WTC11 (cell line): ENCODE data around the gene COPE. TPM values are rescaled to one million over a fixed set of nuclear protein-coding genes. Genes with fewer than 3 reads are reported as not detected.

ENCODE experiments used
- ATAC-seq: fragments of 200-7000 bp; cut with Tn5 transposase; 2 replicates; pipeline ENCODE4 v1.10.0; 2021; ENCODE audit warnings: mild to moderate bottlenecking, moderate library complexity
- CTCF ChIA-PET: fragments of 300-600 bp; sonication (Branson Sonifier 250); formaldehyde crosslinking; loops from one replicate; lab custom pipeline; 2021; ENCODE audit warnings: antibody characterized with exemption; lab: Charles Lee
- POLR2A ChIA-PET: fragments of 350-600 bp; sonication (Branson Sonifier 250); formaldehyde crosslinking; loops from one replicate; lab custom pipeline; 2021; ENCODE audit warnings: antibody characterized with exemption; lab: Charles Lee
- DNase-seq: peaks from one replicate; pipeline ENCODE4 v3.0.0; 2021; ENCODE audit warnings: low spot score
- H3K27ac Mint-ChIP-seq: 2 replicates; pipeline ENCODE4 v1.8.0; 2021; ENCODE audit warnings: mixed read lengths
- H3K27me3 Mint-ChIP-seq: 2 replicates; pipeline ENCODE4 v1.8.0; 2021; ENCODE audit warnings: low read depth, mild to moderate bottlenecking, moderate library complexity, mixed read lengths
- H3K36me3 Mint-ChIP-seq: 2 replicates; pipeline ENCODE4 v1.8.0; 2021; ENCODE audit warnings: mixed read lengths
- H3K4me1 Mint-ChIP-seq: 2 replicates; pipeline ENCODE4 v1.8.0; 2022; ENCODE audit warnings: mixed read lengths
- H3K4me3 Mint-ChIP-seq: 2 replicates; pipeline ENCODE4 v1.8.0; 2021; ENCODE audit warnings: mild to moderate bottlenecking, moderate library complexity, mixed read lengths
- H3K9me3 Mint-ChIP-seq: 2 replicates; pipeline ENCODE4 v1.8.0; 2021; ENCODE audit warnings: mixed read lengths
- ATF2 ChIP-seq: sonication (generic); formaldehyde crosslinking; IDR thresholded peaks from 2 replicates; pipeline ENCODE4 v1.8.1; 2022; ENCODE audit warnings: low read depth, missing genetic modification reagents, borderline replicate concordance
- CBFB ChIP-seq: sonication (generic); formaldehyde crosslinking; IDR thresholded peaks from 2 replicates; pipeline ENCODE4 v1.8.1; 2022; ENCODE audit warnings: mild to moderate bottlenecking, low read depth, missing genetic modification reagents
- CREB1 ChIP-seq: sonication (generic); formaldehyde crosslinking; IDR thresholded peaks from 2 replicates; pipeline ENCODE4 v1.8.0; 2023; ENCODE audit warnings: mild to moderate bottlenecking, missing genetic modification reagents
- ELF4 ChIP-seq: sonication (generic); formaldehyde crosslinking; IDR thresholded peaks from 2 replicates; pipeline ENCODE4 v1.8.1; 2022; ENCODE audit warnings: low read depth, mild to moderate bottlenecking, moderate library complexity, missing genetic modification reagents
- EMX1 ChIP-seq: fragments of 250-450 bp; sonication (Bioruptor Pico); IDR thresholded peaks from 2 replicates; pipeline ENCODE4 v1.8.0; 2021; ENCODE audit warnings: mild to moderate bottlenecking
- FOXP4 ChIP-seq: sonication (generic); formaldehyde crosslinking; IDR thresholded peaks from 2 replicates; pipeline ENCODE4 v1.8.0; 2022; ENCODE audit warnings: mild to moderate bottlenecking, missing genetic modification reagents
- HMGA2 ChIP-seq: fragments of 250-450 bp; sonication (Bioruptor Pico); IDR thresholded peaks from 2 replicates; pipeline ENCODE4 v1.4.0; 2021; ENCODE audit warnings: mild to moderate bottlenecking, moderate library complexity
- IRF1 ChIP-seq: sonication (generic); formaldehyde crosslinking; IDR thresholded peaks from 2 replicates; pipeline ENCODE4 v1.8.0; 2023; ENCODE audit warnings: missing genetic modification reagents
- MYBL2 ChIP-seq: sonication (generic); formaldehyde crosslinking; IDR thresholded peaks from 2 replicates; pipeline ENCODE4 v1.8.1; 2023; ENCODE audit warnings: mild to moderate bottlenecking, moderate library complexity, missing genetic modification reagents
- NFATC4 ChIP-seq: fragments of 250-450 bp; sonication (Bioruptor Pico); IDR thresholded peaks from 2 replicates; pipeline ENCODE4 v1.9.0; 2021; ENCODE audit warnings: mild to moderate bottlenecking
- NR3C1 ChIP-seq: sonication (generic); formaldehyde crosslinking; conservative IDR thresholded peaks from 2 replicates; pipeline ENCODE4 v1.8.1; 2023; ENCODE audit warnings: low read depth, mild to moderate bottlenecking, missing genetic modification reagents
- PREB ChIP-seq: sonication (generic); formaldehyde crosslinking; IDR thresholded peaks from 2 replicates; pipeline ENCODE4 v1.8.1; 2022; ENCODE audit warnings: mild to moderate bottlenecking, missing genetic modification reagents, moderate library complexity, borderline replicate concordance
- RELA ChIP-seq: sonication (generic); formaldehyde crosslinking; IDR thresholded peaks from 2 replicates; pipeline ENCODE4 v1.8.1; 2022; ENCODE audit warnings: missing genetic modification reagents, mild to moderate bottlenecking, borderline replicate concordance
- SOX15 ChIP-seq: fragments of 250-450 bp; sonication (Bioruptor Pico); IDR thresholded peaks from 2 replicates; pipeline ENCODE4 v1.9.0; 2021; ENCODE audit warnings: mild to moderate bottlenecking
- TCF7 ChIP-seq: sonication (generic); formaldehyde crosslinking; IDR thresholded peaks from 2 replicates; pipeline ENCODE4 v1.8.0; 2022; ENCODE audit warnings: mild to moderate bottlenecking, low read depth, missing genetic modification reagents, moderate library complexity
- TP53 ChIP-seq: sonication (generic); formaldehyde crosslinking; IDR thresholded peaks from 2 replicates; pipeline ENCODE4 v1.8.1; 2023; ENCODE audit warnings: mild to moderate bottlenecking, missing genetic modification reagents
- ZMAT4 ChIP-seq: fragments of 250-450 bp; sonication (Bioruptor Pico); IDR thresholded peaks from 2 replicates; pipeline ENCODE4 v1.9.0; 2021; ENCODE audit warnings: mild to moderate bottlenecking
- ZNF317 ChIP-seq: sonication (generic); formaldehyde crosslinking; IDR thresholded peaks from 2 replicates; pipeline ENCODE4 v1.8.1; 2023; ENCODE audit warnings: low read depth, mild to moderate bottlenecking, moderate library complexity, missing genetic modification reagents, borderline replicate concordance
- ZNF396 ChIP-seq: fragments of 250-450 bp; sonication (Bioruptor Pico); IDR thresholded peaks from 2 replicates; pipeline ENCODE4 v1.8.0; 2021; ENCODE audit warnings: mild to moderate bottlenecking, moderate library complexity, borderline replicate concordance
- ZNF416 ChIP-seq: fragments of 250-450 bp; sonication (Bioruptor Pico); IDR thresholded peaks from 2 replicates; pipeline ENCODE4 v1.9.0; 2021; ENCODE audit warnings: mild to moderate bottlenecking, inconsistent platforms
- ZNF423 ChIP-seq: fragments of 250-450 bp; sonication (Bioruptor Pico); IDR thresholded peaks from 2 replicates; pipeline ENCODE4 v2.1.2; 2022; ENCODE audit warnings: mild to moderate bottlenecking, moderate library complexity
- ZNF425 ChIP-seq: fragments of 250-450 bp; sonication (Bioruptor Pico); conservative IDR thresholded peaks from 2 replicates; pipeline ENCODE4 v1.9.0; 2021; ENCODE audit warnings: mild to moderate bottlenecking
- ZNF532 ChIP-seq: fragments of 250-450 bp; sonication (Bioruptor Pico); IDR thresholded peaks from 2 replicates; pipeline ENCODE4 v1.9.0; 2021; ENCODE audit warnings: mild to moderate bottlenecking, borderline replicate concordance
- ZNF671 ChIP-seq: fragments of 250-450 bp; sonication (Bioruptor Pico); IDR thresholded peaks from 2 replicates; pipeline ENCODE4 v1.8.0; 2021; ENCODE audit warnings: mild to moderate bottlenecking
- total RNA-seq: library from RNA; stranded (reverse); gene quantifications from 3 replicates; pipeline ENCODE4 v1.2.3, GENCODE V29; 2021

The COPE gene
- total RNA-seq, 1 experiment from 2014 or later, result 228 TPM

GRCh38 chr19:18901491-18901890, 17.7 kb downstream of the COPE start:
- Mint-ChIP-seq H3K4me1 (no peaks in the 10 kb centered on the region), H3K4me3 (no peak overlapping the region), H3K27ac (no peak overlapping the region), H3K36me3 (peaks cover 8% of the 10 kb centered on the region; the same call in 1 of the 2 replicates), H3K9me3 (no peaks in the 10 kb centered on the region), H3K27me3 (peaks cover 14% of the 10 kb centered on the region)
- no peak for TF ChIP-seq ZNF416
- no peak for TF ChIP-seq ZNF425 (CRISPR knock-in tag)
- no peak for TF ChIP-seq FOXP4 (CRISPR knock-in tag)
- TF ChIP-seq ZNF396 (CRISPR knock-in tag), result no peak
- TF ChIP-seq RELA (CRISPR knock-in tag), result no peak
- no peak for TF ChIP-seq ELF4 (CRISPR knock-in tag)
- TF ChIP-seq SOX15, result no peak
- TF ChIP-seq ZNF671 (CRISPR knock-in tag), result no peak
- TF ChIP-seq MYBL2, result no peak
- TF ChIP-seq CBFB, result no peak
- no peak for TF ChIP-seq TCF7
- TF ChIP-seq NR3C1, result no peak
- TF ChIP-seq EMX1 (CRISPR knock-in tag), result no peak
- TF ChIP-seq ZNF423 (CRISPR knock-in tag), result no peak
- TF ChIP-seq ATF2 (CRISPR knock-in tag), result no peak
- no peak for TF ChIP-seq PREB (CRISPR knock-in tag)
- no peak for TF ChIP-seq ZNF317
- TF ChIP-seq CREB1 (CRISPR knock-in tag), result no peak
- TF ChIP-seq TP53, result no peak
- ChIA-PET CTCF (interaction anchor here (1.3 kb wide), 1 partner anchor 55 kb away, joined by 4 read pairs; no protein-coding TSS in a partner anchor), POLR2A (no interaction called here)
- no peak for ATAC-seq
- DNase-seq, result no peak

- ChIA-PET POLR2A (no interaction called here), CTCF (interaction anchor here (1.3 kb wide), 1 partner anchor 54 kb away, joined by 4 read pairs; no protein-coding TSS in a partner anchor)
- DNase-seq (no peak), ATAC-seq (no peak)
- Mint-ChIP-seq H3K4me3 (no peak overlapping the region), H3K36me3 (peaks cover 5% of the 10 kb centered on the region; the same call in 1 of the 2 replicates), H3K4me1 (no peaks in the 10 kb centered on the region), H3K27me3 (peaks cover 16% of the 10 kb centered on the region), H3K9me3 (no peaks in the 10 kb centered on the region), H3K27ac (no peak overlapping the region)
- TF ChIP-seq ZNF416, result no peak
- no peak for TF ChIP-seq ZNF532 (CRISPR knock-in tag)
- TF ChIP-seq HMGA2, result no peak
- TF ChIP-seq NFATC4 (CRISPR knock-in tag), result no peak
- no peak for TF ChIP-seq ZNF396 (CRISPR knock-in tag)
- no peak for TF ChIP-seq IRF1 (CRISPR knock-in tag)
- TF ChIP-seq ZMAT4 (CRISPR knock-in tag), result no peak
Observed at GRCh38 chr19:18900700-18901481, 18.3 kb downstream of the COPE start.
